ENCODE measurements around the gene CEP192.

Gene CEP192

DNA sequence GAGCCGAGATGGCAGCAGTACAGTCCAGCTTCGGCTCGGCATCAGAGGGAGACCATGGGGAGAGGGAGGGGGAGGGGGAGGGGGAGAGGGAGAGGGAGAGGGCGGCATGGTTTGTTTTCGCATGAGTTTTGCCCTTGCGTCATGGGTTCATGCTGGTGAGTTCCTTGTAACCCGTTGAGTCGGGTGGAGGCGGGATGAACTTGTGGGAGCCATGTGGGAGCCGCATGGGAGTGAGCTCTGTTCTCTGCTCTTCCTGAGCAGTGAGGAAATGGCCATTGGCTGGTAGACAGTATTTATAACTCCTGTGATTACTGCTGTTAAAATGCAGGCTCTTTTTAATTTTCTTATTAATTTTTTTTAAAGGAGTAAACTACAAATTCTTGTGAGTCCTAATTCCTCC, 108.0 kb downstream of the CEP192 start:
- no peak for DNase-seq (ENCODE audit: low spot score)

DNA sequence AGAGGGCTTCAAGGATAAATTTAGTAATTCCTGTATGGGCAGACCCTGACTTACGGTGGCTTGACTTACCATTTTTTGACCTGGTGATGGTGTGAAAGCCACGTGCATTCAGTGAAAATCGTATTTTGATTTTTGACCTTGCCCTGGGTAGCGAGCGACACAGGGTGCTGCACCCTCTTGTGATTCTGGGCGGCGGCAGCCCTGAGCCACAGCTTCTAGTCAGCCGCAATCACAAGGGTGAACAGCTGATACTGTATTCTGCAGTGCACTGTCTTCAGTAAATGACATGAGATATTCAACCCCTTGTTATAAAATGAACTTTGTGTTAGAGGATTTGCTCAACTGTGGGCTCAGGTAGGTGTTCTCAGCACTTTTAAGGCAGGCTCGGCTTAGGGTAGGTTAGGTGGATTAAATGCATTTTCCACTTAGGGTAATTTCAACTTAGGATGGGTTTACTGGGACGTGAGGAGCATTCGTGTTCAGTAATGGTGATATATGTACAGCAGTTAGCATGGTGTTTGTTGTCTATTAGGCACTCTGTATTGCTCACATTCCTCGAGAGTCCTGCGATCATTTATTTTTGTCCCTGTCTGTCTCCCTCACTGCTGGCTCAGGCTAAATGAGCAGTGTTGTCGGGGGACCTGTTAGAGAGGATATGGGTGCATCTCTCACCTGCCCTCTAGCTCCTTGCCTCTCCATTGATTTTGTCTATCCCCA, 109.9 kb downstream of the CEP192 start:
- no peak for DNase-seq (ENCODE audit: low spot score)

DNA sequence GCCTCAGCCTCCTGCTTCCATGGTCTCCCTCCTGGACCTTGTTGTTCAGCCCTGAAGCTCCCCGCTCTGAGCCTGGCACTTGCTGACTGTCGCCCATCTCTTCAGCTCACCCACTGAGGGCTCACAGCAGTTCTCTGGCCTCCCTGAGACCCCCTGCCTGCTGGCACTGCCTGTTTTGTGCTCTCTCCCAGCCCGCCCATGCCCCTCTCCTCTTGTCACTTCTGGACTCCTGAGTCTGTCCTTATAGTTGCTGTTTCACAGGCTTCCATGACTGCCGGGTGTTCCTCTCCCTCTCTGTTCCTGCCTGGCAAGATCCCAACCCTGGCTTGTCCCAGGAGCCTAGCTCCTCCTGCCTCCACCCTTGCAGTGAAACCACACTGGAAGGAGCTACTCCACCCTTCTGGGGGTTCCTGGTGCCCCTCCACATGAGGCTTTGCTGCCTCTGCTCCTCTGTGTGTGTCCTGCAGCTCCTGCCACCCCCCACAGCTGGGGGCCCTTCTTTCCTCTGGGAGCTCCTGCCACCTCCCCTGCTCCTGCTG, 110.6 kb downstream of the CEP192 start:
- DNase-seq (ENCODE audit: low spot score): no peak

DNA sequence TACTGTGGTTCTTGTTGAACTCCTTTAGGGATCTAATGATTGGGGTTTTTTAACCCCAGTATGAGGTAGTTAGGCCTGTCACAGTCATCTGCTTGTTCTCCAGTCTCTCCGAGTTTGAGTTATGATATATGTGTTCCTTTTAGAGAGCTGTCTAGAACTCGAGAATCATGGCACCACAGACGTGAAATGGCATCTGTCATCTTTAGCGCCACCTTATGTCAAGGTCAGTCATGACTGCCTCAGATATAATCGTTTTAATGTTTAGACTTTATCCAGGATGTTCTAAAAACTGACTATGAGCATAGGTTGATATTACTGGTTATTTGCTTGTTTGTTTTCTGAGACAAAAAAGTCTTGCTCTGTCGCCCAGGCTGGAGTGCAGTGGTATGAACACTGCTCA, 112.2 kb downstream of the CEP192 start:
- DNase-seq (ENCODE audit: low spot score): peak; percentile 26

DNA sequence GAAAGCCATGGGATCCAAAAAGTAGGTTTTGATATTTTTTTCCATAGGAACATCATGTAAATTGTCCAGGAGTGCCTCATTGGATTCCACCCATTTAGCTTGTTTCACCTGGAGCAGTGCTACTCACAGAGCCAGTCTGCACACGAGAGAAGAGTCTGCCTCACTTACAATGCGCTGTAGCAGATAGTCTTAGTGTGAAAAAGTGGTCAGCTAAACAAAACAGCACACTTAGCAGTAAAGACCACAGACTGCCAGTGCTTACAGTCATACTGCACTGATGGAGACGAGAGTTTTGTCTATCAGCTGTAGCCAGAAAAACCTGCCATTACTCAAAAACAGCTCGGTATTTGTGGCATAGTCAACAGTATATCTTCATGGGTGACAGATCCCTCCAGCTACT, 113.9 kb downstream of the CEP192 start:
- no peak for DNase-seq (ENCODE audit: low spot score)

DNA sequence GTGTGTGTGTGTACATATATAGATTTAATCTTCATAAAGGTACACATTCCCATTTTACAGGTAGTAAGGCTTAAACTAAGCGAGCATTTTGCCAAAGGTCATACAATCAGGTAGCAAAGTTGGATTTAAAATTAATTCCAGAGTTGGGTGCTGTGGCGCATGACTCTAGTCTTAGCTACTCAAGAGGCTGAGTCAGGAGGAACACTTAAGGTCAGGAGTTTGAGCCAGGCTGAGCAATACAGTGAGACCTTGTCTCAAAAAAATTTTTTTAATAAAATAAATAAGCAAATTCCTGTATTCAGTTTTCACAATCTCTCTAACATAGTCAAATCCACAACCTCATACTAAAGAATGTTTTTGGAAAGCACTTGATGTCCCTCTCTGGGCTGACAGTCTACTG, 115.9 kb downstream of the CEP192 start:
- no peak for DNase-seq (ENCODE audit: low spot score)

DNA sequence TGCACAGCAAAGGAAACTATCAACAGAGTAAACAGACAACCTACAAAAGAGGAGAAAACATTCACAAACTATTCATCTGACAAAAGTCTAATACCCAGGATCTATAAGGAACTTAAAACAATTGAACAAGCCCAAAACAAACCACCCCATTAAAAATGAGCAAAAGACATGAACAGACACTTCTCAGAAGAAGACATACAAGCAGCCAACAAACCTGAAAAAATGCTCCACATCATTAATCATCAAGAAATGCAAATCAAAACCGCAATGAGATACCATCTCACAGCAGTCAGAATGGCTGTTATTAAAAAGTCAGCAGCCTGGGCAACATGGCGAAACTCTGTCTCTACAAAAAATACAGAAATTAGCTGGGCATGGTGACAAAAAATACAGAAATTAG, 117.2 kb downstream of the CEP192 start:
- DNase-seq (ENCODE audit: low spot score): no peak

DNA sequence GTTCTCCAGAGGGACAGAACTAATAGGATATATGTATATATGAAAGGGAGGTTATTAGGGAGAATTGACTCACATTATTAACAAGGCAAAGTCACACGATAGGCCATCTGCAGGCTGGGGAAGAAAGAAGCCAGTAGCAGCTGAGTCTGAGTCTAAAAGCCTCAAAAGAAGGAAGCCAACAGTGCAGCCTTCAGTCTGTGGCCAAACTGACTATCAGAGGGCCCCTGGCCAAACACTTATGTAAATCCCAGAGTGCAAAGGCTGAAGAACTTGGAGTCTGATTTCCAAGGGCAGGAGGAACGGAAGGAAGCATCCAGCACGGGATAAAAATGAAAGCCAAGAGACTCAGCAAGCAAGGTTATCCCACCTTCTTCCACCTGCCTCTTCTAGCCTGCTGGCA, 119.4 kb downstream of the CEP192 start:
- DNase-seq (ENCODE audit: low spot score): no peak

DNA sequence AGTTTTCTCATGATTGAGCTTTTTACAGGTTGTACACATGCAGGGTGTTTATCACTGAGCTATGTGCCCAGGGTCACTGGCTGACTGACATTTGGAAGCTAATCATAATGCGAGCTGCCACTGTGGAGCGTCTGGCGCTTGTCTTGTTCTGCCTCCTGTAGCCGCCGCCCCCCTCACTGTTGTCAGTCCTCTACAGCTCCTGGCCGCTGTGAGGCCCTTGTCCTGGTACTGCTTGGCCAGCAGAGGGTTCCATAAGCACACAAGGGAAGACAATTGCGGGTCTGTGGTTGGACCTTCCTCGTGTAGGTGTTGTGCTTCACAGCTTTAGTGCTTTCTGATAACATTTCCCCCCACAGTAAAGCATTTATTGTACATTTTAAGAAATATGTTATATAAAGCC, 121.8 kb downstream of the CEP192 start:
- peak; percentile 7 for DNase-seq (ENCODE audit: low spot score)

DNA sequence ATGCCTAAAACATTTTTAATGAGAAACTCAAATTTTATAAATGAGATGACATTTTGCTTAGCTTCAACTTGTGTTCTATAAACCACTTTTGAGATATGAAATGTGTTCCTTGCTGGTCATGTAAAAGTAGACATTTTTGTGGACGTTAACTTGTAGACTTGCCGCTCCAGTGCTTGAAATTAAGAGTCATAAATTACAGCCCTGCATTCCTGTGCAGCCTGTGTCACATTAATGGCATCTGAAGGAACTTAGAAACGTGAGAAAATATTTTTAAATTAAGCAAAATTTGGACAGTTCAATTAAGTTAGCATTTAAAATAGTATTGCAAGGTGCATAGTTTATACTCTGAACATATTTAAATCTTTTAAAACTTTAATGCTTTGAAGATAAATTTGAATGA, 129.1 kb downstream of the CEP192 start:
- DNase-seq (ENCODE audit: low spot score): no peak

DNA sequence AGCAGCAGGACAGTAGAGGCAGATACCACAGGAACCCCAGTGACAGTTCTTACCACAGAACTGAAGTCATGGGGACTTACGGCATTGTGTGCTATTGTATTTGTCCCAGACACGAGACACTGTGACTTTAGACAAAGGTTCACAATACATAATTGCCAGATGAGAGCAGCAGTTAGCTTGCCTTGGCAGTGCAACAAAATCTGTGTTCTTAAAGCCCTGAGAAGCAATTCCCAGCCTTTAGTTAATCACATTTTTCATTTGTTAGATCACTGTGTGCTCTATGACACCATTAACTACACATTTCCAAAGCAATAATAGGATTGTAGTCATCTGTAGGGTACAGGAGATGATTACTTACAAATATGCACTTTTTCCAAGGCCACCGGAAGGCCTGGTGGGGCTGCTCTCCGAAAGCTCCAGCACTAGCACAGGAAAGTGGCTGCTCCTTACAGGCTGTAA, 129.8 kb downstream of the CEP192 start:
- no peak for DNase-seq (ENCODE audit: low spot score)

DNA sequence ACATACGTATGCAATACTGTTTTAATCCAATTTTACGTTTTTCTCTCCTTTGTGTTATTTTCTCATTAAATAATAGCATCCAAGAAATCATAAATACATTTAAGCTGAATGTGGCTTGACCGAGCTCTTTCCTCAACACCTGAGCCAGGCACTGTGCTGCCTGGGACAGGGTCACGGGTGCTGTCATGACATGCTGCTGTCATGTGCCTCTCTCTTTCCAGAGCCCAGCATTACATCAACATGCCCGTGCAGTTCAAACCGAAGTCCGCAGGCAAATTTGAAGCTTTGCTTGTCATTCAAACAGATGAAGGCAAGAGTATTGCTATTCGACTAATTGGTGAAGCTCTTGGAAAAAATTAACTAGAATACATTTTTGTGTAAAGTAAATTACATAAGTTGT, 133.2 kb downstream of the CEP192 start:
- no peak for DNase-seq (ENCODE audit: low spot score)

DNA sequence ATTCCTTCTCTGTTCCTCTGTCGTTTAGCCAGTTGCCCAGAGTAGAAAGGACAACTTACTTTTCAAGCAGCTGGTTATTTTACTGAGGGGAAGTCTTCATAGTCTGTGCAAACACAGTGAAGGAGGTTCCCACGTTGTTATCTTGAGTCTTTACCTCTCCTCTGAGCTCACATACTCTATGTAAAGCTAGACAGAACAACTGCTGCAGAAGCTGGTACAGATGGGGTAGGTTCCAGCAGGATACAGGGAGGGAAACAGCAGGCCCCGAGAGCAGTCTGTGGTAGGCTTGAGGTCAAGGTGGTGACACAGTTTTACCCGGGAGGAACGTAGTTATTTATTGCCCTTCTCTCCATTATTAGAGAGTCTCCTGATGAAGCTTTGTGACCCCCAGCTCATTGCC, 134.0 kb downstream of the CEP192 start:
- DNase-seq (ENCODE audit: low spot score): no peak

DNA sequence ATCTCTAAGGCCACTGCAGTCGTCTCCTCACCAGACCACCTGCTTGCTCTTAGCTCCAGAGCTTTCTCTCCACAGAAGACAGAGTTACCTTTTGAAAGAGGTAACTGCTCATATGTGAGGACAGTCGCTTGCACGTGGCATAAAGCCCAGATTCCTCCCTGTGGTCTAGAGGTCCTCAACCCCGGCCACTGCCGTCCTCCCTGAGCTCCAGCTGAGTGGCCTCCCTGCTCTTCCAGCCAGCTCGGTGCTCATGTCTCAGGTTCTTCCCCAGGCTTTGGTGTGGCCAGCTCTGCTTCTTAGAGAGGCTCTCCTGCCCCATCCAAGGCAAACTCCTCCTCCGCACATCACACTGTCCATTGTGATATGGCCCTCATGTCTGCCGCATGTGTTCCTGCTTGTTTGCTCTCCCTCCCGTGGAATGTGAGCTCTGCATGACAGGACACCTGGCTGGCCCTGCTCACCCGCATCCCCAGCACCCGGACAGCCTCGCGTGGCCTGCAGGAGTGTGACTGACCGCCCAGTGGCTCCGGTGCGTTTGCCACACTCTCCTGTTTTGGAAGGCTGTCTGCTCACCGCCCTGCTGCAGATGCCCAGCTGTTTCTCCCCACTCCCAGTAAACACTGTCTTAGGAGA, 135.9 kb downstream of the CEP192 start:
- DNase-seq (ENCODE audit: low spot score): no peak

DNA sequence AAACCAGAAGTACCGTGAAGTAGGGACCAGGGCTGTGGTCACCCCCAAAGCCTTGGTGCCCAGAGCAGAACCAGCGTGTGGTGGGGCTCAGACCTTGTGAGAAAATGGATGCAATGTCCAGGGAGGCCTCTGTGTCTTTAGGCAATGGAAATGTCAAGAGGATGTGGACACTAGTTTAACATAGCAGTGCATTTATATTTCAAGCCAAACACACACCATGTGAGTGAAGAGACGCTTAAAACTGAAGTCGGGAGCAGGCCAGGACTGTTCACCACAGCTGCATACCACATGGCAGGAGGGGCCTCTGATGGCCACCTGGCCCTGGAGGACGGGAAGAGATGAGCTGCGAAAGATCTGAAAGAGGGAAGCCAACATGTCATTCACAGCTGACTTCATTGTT, 140.1 kb downstream of the CEP192 start:
- no peak for DNase-seq (ENCODE audit: low spot score)

DNA sequence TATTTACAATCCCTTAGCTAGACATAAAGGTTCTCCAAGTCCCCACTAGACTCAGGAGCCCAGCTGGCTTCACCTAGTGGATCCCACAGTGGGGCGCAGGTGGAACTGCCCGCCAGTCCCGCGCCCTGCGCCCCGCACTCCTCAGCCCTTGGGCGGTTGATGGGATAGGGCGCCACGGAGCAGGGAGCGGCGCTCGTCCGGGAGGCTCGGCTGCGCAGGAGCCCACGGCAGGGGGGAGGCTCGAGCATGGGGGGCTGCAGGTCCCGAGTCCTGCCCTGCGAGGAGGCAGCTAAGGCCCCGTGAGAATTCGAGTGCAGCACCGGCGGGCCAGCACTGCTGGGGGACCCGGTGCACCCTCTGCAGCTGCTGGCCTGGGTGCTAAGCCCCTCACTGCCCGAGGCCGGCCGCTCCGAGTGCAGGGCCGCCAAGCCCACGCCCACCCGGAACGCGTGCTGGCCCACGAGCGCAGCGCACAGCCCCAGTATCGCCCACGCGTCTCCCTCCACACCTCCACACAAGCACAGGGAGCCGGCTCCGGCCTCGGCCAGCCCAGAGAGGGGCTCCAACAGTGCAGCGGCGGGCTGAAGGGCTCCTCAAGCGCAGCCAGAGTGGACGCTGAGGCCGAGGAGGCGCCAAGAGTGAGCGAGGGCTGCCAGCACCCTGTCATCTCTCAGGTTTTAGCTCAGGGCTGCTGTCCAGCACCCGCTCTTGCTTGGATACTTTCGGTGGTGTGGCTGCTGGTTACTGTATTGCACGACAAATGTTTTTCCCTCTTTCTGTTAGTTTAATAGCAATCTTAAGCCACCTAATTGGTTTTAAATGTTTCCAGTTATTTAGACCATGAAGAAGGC, 143.6 kb downstream of the CEP192 start:
- DNase-seq (ENCODE audit: low spot score): no peak

DNA sequence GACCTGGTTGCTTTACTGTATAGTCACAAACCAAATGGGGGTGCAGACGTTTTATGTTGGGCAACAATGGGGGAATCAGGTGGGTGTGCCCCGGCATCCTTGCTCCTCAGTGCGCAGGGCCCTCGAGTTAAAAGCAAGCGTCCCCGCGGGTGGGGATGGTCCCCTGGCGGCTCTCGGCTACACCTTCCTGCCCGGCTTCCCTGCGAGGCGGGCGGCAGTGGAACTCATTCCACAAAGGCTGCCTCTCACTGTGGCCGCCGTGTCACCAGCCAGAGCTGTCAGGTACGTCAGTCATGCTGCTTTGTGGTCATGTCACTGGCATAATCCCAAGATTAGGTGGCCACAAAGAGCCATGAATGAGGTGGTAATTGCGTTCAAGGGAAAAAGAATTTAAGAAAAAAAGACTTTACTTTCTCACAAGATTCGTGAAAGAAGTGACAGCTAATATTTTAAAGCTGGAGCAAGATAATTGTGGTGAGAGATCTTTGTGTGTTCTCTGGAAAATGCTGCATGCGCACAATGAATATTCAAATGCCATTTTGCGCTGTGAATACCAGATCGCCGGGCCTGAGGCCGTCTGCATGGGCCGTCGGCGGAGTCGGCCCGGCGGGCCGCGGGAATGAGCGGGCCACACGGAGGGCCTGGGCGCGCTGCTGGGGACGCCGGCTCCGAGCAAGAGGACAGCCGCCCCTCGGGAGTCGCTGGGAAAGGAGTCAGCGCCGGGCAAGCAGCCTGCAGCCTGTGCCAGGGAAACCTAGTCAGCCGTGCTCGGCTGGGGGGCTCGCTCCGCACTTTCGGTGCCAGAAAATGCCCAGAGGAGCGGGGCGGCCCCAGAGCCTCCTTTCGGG, 145.1 kb downstream of the CEP192 start:
- DNase-seq (ENCODE audit: low spot score): no peak

DNA sequence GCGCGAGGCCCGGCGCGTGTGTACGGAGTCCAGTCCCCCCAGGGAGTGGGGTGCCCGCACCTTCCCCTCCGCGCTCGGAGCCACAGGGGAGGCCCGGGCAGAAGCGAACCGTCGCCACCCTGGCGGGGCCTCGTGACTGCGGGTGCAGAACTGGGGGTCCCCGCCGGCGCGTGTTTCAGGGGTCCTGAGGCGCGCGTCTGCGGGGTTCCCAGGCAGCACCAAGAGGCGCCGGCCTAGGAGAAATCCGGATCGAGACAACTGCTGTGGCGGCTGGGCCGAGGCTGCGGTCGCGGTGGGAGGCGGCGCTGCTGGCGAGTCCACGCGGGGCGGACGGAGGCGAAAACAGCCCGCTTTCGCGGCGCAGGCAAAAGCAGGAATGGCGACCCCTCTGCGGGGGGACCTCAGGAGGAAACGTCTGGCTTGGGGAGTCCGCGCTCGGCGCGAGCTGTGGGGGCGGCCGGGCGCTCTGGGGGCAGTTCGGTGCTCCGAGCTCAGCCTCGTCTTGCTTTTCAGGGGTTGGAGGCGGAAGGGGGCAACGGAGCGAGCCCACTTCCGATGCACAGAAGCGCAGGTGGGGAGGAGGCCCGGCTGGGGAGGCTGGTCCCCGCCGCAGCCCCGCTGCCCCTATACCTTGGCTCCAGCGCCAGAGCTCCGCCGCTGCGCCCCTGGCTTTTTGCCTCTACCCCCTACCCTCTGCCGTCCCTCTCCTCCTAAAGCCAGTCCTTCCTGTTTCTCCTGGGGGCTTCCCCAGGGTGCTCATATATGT, 145.9 kb downstream of the CEP192 start:
- DNase-seq (ENCODE audit: low spot score): peak; percentile 12

DNA sequence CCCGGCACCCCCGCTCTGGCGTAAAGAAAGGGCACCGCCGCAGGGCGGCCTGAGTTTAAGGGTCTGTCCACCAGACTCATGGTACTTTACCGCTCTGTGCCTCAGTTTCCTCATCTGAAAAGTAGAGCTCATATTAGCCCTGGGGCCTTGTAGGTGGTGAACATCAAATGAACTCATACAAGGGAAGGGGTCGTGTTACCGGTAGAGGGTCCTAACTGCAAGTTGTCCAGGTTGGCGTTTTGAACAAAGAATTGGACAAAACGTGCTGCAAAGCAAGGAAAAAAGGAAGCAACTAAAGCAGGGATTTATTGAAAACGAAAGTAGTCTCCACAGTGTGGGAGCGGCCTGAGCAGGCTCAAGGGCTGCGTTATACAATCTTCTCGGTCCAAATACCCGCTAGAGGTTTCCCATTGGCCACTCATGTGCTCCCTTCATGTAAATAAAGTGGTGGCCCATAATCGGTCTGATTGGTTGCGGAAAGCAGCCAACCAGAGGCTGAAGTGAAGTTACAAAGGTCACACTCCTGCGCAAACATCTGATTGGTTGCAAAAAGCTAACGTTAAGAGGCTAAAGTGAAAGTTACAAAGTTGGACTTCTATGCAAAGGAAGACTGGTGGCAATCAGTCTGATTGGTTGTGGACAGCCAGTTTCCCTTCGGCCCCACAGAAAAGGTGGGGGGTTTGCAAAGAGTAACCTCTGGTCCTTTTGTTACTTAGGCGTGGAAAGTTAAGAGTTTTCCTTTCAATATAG, 146.7 kb downstream of the CEP192 start:
- peak; percentile 90 for DNase-seq (ENCODE audit: low spot score)

DNA sequence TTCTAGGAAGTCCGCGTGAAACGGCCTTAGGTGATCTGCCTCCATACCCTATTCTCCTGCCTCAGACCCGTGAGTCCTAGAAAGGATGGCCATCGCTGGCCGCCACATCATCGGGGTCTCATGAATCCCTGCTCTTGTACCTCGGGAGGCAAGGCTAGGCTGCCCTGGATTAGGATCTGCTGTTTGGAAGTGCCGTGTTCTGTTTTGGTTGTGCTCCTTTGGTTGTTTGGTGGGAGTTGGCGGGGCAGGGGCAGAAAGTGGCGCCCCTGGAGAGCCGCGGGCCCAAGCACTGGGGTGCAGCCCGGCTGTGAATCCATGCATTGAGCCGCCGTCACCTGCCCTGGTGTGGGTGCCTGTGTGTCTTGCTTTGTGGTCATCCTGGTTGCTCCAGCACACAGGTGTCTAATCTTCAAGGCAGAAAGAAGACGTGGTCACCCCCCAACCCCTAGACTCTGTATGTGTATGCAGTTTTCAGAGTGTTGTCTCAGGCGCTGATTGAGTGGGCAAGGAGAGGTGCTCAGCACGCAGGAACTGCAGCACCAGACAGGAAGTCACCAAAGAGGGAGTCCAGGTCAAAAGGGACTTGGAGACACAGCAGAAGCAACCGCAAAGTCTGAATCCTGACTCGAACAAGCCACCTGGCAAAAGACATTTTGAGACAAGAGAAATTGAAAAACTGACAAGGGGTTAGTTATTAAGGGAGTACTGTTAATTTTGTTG, 147.4 kb downstream of the CEP192 start:
- DNase-seq (ENCODE audit: low spot score): no peak

Measured in hematopoietic multipotent progenitor cell treated with erythropoietin and hydrocortisone succinate and interleukin-3 and kit ligand, for 15 days (in vitro differentiated cells).